ENCODE measurements around the gene USE1.

USE1 gene

GRCh38 chr19:17205237-17206140 is 9.7 kb upstream of the USE1 start:
- DNase-seq (ENCODE audit: low read depth in 2 of 2) = peak; percentile 34 to 42

DNA sequence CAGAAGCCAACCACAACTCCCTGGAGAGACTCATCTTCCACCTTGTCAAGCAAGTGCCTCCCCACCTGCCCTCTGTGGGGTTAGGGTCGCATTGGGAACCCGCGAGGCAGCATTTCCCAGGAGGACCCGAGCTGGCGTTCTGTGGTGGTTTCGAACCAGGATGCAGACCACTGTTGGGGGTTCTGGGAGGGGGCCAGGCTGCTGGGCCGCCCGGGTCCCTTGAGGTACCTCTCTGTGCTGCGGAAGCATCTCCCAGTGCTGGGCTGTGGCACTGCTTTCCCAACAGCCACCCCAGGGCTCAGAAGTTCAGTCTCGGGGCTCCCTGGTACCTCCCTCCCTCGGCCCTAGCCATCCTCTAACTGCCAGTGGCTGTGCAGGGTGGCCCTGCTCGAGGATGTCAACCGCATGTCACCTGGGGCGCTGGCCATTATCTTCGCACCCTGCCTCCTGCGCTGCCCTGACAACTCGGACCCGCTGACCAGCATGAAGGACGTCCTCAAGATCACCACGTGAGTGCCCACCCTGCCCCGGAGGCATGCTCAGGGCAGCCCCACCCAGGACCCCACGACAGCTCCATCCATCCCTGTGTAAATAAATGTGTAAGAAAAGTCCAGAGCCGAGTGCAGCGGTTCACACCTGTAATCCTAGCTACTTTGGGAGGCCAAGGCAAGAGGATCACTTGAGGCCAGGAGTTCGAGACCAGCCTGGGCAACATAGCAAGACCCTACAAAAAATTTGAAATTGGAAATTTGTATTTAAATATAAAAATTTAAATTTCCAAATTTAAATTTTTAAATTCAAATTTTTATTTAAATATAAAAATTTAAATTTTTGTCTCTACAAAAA is 8.2 kb upstream of the USE1 start:
- no peak for DNase-seq (ENCODE audit: low read depth in 2 of 2)

DNA sequence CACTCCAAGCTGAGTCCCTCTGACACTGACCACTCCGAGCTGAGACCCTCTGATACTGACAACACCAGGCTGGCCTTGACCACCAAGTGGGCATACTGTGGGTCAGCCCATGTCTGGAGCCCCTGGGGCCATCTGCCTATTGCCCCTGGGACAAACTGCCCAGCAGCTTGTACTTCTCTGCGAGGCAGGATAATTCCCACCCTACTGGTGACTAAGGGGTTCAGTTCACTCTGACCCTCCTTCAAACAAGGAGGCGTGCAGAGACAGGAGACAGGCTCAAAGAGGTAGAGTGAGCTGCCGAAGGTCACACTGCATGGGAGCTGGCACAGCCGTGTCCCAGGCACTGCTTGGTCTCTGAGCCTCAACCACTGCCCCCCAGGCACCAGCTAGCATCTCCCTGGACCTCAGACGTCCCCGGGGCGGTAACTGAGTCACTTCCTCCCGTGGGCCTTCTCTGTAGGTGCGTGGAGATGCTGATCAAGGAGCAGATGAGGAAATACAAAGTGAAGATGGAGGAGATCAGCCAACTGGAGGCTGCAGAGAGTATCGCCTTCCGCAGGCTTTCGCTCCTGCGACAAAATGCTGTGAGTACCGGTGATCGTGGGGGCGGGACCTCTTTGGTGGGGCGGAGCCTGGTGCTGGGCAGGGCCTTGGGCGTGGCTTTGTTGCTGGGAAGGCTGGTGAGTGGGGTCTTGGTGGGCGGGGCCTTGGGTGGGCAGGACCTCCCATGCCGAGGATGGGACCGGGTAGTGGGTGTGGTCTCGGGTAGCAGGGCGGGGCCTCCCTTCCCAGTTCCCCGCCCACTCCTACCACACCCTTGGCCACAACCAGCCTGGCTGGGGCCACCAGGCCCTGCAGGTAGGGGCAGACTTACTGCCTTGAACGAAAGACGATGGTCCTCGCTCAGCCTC is 5.8 kb upstream of the USE1 start:
- peak; percentile 27 to 51 for DNase-seq (ENCODE audit: low read depth in 2 of 2)

DNA sequence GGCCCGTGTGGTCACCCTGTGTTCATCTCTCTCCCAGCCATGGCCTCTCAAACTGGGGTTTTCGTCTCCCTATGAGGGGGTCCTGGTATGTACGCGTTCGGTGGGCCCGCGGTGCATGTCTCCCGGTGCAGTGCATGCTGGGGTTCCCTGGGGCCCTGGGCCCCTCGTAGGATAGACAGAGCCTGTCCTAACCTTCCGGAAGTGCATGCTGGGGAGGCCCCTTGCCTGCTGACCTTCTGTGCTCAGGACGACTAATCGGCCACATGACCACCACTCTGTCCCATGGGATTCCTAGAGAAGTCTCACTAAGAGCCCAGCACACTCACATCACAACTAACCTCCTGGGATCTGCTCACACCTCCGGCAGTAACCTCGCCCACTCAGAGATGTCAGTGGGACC is 4.9 kb upstream of the USE1 start:
- no peak for DNase-seq (ENCODE audit: low read depth in 2 of 2)

- no peak for DNase-seq (ENCODE audit: low read depth in 2 of 2)
Observed at GRCh38 chr19:17211547-17212446, 3.4 kb upstream of the USE1 start.

- DNase-seq (ENCODE audit: low read depth in 2 of 2) = no peak
Observed at GRCh38 chr19:17213334-17213733, 1.8 kb upstream of the USE1 start.

DNA sequence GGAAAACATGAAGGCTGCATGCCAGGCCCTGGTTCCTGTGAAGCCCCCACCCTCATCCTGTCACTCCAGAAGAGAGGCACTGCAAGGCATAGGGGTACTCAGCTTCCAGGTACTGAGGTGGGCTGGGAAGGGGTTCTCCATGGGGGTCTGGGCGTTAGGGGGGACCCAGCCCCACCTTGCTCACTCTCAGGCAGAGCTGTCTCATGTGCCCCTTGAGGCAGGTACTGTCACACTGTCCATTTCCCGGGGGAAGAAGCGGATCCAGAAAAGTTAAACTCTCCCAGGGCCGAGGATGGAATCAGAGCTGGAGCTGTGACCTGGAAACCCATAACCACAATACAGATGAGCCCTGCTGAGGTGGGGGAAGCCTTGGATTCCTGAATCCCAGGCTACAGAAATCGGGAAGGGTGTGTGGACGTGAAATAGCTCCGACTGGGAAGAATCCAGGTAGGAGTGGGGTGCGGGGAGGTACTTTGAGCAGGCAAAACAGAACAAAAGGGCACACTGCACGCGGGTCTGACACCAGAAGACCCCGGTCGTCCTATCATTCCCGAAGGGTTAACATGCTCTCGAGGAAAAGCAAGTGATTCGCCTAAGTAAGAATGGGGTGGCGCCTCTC is 540 bp upstream of the USE1 start:
- no peak for DNase-seq (ENCODE audit: low read depth in 2 of 2)

DNA sequence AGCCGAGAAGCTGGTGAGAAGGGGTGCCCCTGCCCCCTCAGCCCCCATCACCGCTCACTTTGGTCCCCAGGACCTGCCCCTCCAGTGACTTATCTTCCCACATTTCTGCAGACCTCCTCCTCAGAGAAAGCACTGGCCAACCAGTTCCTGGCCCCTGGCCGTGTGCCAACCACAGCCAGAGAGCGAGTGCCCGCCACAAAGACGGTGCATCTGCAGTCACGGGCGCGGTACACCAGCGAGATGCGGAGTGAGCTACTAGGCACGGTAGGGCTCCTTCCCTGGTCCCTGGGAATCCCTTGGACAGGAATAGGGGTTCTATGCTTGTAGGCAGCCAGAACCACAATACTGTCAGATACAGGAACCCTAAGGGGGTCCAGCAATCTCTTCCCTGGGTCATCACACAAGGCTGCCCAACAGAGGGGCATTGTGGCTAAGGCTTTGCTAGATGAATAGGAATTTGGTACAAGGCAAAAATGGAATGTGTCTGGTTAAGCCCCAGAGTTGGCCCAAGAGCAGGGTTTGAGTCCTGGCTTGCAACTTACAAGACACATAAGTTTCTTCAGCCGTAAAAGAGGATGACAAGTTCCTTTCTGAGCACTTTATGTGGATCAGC is 1.0 kb downstream of the USE1 start:
- no peak for DNase-seq (ENCODE audit: low read depth in 2 of 2)

DNA sequence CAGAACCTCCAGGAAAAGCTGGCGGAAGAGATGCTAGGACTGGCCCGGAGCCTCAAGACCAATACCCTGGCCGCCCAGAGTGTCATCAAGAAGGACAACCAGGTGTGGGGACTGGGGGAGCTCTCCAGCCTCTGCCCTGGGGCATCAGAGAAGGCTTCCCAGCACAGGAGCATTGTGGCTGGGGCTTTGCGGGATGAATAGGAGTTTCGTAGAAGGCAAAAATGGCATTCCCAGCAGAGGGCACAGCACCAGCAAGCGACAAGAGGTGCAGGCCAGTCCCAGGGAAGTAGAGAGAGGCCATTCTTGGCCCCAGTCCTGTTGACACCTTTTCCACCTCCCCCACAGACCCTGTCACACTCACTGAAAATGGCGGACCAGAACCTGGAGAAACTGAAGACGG is 4.1 kb downstream of the USE1 start:
- no peak for DNase-seq (ENCODE audit: low read depth in 2 of 2)

- no peak for DNase-seq (ENCODE audit: low read depth in 2 of 2)
Observed at GRCh38 chr19:17220207-17220758, 5.1 kb downstream of the USE1 start.

GRCh38 chr19:17225053-17225452 is 9.9 kb downstream of the USE1 start:
- no peak for DNase-seq (ENCODE audit: low read depth in 2 of 2)

DNA sequence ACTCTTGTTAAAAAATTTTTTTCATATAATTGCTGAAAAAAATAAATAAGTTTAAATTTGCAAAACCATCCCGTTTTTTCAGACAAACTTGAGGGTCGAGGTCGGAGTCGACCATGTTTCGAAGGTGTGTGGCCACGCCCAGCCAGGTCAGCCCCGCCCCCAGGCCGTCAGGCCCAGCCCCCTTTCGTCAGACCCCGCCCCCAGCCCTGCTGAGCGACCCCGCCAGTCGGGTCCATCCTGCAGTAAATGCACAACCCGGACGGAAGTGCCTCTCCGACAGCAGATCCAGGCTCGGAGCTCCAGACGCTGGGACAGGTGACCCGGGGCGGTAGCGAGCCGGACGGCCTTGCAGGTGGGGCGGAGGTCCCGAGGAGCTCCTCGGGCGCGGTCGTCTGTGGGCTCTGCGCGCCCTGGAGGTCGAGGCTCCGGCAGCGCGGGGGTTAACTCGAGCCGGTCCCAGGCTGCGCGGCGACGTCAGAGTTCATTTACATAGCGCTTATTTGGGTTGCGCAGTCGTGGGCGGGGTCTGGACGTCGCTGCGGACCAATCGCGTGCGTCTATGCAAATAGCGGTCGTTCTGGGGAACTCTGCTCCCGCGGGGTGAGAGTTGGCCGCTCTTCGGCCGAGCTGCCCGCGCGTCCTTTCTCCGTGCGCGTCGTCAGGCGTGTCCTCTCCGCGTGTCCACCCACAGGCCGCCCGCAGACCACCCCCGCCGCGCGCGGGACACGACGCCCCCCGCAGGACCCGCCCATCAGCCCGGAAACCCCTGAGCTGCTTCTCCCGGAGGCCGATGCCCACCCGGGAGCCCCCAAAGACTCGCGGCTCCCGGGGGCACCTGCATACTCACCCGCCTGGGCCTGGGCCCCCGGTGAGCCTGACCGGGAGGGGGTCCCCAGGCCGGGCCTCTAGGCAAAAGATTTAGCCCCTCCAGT is 11.1 kb downstream of the USE1 start, which contains the start of gene OCEL1:
Gene OCEL1 (plus strand): TSS at position 225 of the 932 bp plus-strand sequence. CDS start 22 bp downstream, at position 247.
- DNase-seq (ENCODE audit: low read depth in 2 of 2) = peak; percentile 95 to 97

- no peak for DNase-seq (ENCODE audit: low read depth in 2 of 2)
Observed at GRCh38 chr19:17227798-17228367, 12.7 kb downstream of the USE1 start.

GRCh38 chr19:17229890-17230289 is 14.7 kb downstream of the USE1 start:
- DNase-seq (ENCODE audit: low read depth in 2 of 2) = no peak

DNA sequence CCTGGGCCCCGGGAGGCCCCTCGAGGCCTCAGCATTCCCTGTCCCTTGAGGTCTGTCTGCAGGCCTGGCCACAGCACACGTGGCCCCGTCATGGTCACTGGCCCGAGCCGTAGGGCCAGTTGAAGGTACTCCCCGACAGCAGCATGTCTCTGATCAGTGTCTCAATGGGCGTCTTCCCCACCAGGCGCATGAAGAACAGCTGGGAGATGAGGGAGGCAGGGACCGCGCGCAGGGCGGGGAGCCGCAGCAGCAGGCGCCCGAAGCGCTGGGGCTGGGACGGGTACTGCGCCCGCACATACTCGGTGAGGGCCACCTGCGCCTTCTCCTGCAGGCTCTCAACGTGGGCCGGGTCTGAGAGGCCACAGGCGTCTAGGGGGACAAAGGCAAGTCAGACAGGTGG is 17.1 kb downstream of the USE1 start:
- no peak for DNase-seq (ENCODE audit: low read depth in 2 of 2)

DNA sequence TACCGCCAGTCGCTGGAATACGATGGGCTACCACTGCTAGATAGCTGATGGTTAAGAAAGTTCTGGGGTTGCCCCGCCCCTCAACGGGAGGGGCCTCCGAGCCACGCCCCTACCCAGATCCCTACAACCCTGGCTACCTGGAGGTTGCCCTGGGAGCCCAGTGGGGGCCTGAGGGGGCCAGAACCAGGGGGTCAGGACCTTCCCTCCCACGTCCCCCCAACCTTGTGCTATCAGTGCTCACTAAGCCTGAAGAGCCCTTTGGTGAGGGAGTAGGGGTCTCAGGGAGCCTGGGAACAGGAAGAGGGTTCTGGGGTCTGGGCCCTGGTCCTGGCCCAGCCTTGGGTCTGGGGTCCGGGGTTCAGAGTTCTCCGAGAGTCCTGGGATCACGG is 19.7 kb downstream of the USE1 start:
- DNase-seq (ENCODE audit: low read depth in 2 of 2) = peak; percentile 24 to 52

DNA sequence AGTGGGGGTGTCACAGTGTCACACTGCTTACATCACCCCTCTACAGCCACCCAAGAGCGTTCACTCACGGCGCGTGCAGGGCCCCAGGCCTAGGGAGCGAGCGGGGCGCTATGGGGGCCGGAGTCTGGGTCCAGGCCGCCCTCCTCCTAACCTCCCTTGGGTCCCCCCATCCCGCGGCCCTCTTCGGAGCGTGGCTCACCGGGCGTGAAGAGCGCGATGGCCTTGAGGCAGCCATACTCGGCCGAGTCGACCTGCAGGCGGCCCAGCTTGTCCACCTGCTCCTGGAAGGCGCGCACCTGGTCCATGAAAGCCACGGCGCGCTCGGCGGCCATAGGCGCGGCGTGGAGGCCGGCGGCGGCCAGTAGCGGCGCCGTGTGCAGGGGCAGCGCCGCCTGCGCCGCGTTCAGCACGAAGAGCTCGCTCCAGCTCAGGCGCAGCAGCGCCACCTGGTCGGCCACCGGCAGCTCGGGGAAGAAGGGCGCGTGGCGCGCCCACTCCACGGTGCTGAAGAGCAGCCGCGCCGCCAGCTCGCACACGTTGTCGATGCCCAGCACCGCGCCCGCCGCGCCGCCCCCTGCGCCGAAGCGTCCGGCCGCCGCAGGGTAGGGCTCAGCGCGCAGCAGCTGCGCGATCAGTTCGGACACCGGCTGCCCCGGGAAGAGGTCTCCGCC is 20.3 kb downstream of the USE1 start:
- DNase-seq (ENCODE audit: low read depth in 2 of 2) = peak; percentile 41 to 63
